NCI-H345 treated with DMSO at 0.1 percent for 48 hours (cell line): ENCODE results near the gene PTPRN2.

Experiments
- DNase-seq: peaks from one replicate; lab custom pipeline; 2025; ENCODE audit not compliant: unreplicated experiment; lab: John Stamatoyannopoulos, UW

PTPRN2 gene

GRCh38 chr7:157763279-157764000 lies 824.2 kb downstream of the PTPRN2 start:
- DNase-seq: no peak

- no peak for DNase-seq
Measured at GRCh38 chr7:157762824-157763223, 824.8 kb downstream of the PTPRN2 start.

- no peak for DNase-seq
Measured at GRCh38 chr7:157760004-157760730, 827.5 kb downstream of the PTPRN2 start.

- DNase-seq: no peak
Measured at GRCh38 chr7:157759246-157759805, 828.3 kb downstream of the PTPRN2 start.

- DNase-seq: no peak
Measured at GRCh38 chr7:157758468-157759245, 829.0 kb downstream of the PTPRN2 start.

- DNase-seq: no peak
Measured at GRCh38 chr7:157757776-157758467, 829.7 kb downstream of the PTPRN2 start.

- DNase-seq: no peak
Measured at GRCh38 chr7:157757211-157757610, 830.4 kb downstream of the PTPRN2 start.

- no peak for DNase-seq
Measured at GRCh38 chr7:157755741-157756140, 831.9 kb downstream of the PTPRN2 start.

GRCh38 chr7:157754416-157754790 lies 833.2 kb downstream of the PTPRN2 start:
- no peak for DNase-seq

GRCh38 chr7:157753713-157754415 lies 833.8 kb downstream of the PTPRN2 start:
- DNase-seq: no peak

- no peak for DNase-seq
Measured at GRCh38 chr7:157752832-157753291, 834.8 kb downstream of the PTPRN2 start.

- DNase-seq: no peak
Measured at GRCh38 chr7:157751951-157752673, 835.5 kb downstream of the PTPRN2 start.

- no peak for DNase-seq
Measured at GRCh38 chr7:157751406-157751805, 836.2 kb downstream of the PTPRN2 start.

GRCh38 chr7:157750291-157750690 lies 837.3 kb downstream of the PTPRN2 start:
- no peak for DNase-seq

- no peak for DNase-seq
Measured at GRCh38 chr7:157745721-157746709, 841.6 kb downstream of the PTPRN2 start.

- no peak for DNase-seq
Measured at GRCh38 chr7:157744786-157745601, 842.6 kb downstream of the PTPRN2 start.

GRCh38 chr7:157743781-157744525 lies 843.7 kb downstream of the PTPRN2 start:
- DNase-seq: no peak
